H1 (cell line): Measurements from ENCODE around the gene PSMB9. TPM values are rescaled to one million over a fixed set of nuclear protein-coding genes. Genes with fewer than 3 reads are reported as not detected.
A peak's percentile ranks its signal among the peaks of the same experiment; 100 is the strongest.

ENCODE experiments used
- CTCF ChIA-PET: fragments of 300-600 bp; sonication (Branson Sonifier 250); formaldehyde crosslinking; loops from one replicate; lab custom pipeline; 2021; ENCODE audit not compliant: partially characterized antibody; lab: Charles Lee
- POLR2A ChIA-PET: fragments of 300-600 bp; sonication (Branson Sonifier 250); formaldehyde crosslinking; loops from one replicate; lab custom pipeline; 2021; ENCODE audit warnings: inconsistent platforms; ENCODE audit not compliant: partially characterized antibody; lab: Charles Lee
- DNase-seq, 2 experiments: peaks; one replicate each; pipeline versions ENCODE4 v3.0.0 to v3.0.0-alpha.2; 2010 to 2022; ENCODE audit warnings: low spot score in 2 of 2, low read depth in 1 of 2, mixed read lengths in 1 of 2
- FAIRE-seq: peaks from 2 replicates; lab custom pipeline; 2011; peaks lifted over from hg19 to GRCh38; lab: Jason Lieb, UNC
- H2AFZ ChIP-seq: 2 replicates; pipeline ENCODE4 v1.8.1; 2012; ENCODE audit warnings: low read length, inconsistent platforms
- H2AK5ac ChIP-seq: 2 replicates; pipeline ENCODE4 v1.6.1; 2013; ENCODE audit warnings: low read depth, low read length
- H2BK120ac ChIP-seq: replicated peaks from 2 replicates; pipeline ENCODE3; 2013; ENCODE audit warnings: low read depth, low read length, inconsistent platforms
- H2BK12ac ChIP-seq: 2 replicates; pipeline ENCODE4 v1.6.1; 2013; ENCODE audit warnings: low read depth, low read length
- H2BK15ac ChIP-seq: 2 replicates; pipeline ENCODE4 v1.6.1; 2013; ENCODE audit warnings: low read length
- H2BK20ac ChIP-seq: 2 replicates; pipeline ENCODE4 v1.6.1; 2013; ENCODE audit warnings: low read length
- H2BK5ac ChIP-seq: 2 replicates; pipeline ENCODE4 v1.6.1; 2013; ENCODE audit warnings: low read depth, low read length
- H3K14ac ChIP-seq: 2 replicates; pipeline ENCODE4 v1.6.1; 2013; ENCODE audit warnings: inconsistent platforms; ENCODE audit not compliant: insufficient read length
- H3K18ac ChIP-seq: 2 replicates; pipeline ENCODE4 v1.6.1; 2013; ENCODE audit warnings: low read length; ENCODE audit errors: extremely low read depth
- H3K23ac ChIP-seq: 2 replicates; pipeline ENCODE4 v1.6.1; 2013; ENCODE audit warnings: inconsistent platforms; ENCODE audit not compliant: insufficient read length
- H3K23me2 ChIP-seq: 2 replicates; pipeline ENCODE4 v1.6.1; 2013; ENCODE audit warnings: low read depth, low read length
- H3K27ac ChIP-seq: 2 replicates; pipeline ENCODE4 v1.6.1; 2011; ENCODE audit warnings: low read depth, low read length, inconsistent platforms
- H3K27me3 ChIP-seq, 4 experiments: replicated peaks in 1 of 4; 1 replicate in 1 of 4; 2 replicates in 3 of 4; pipeline versions ENCODE4 v1.6.1 to v1.8.1; 2011 to 2013; ENCODE audit warnings: low read length in 3 of 4, mild to moderate bottlenecking in 3 of 4, inconsistent platforms in 2 of 4, mixed read lengths in 2 of 4, moderate library complexity in 1 of 4; ENCODE audit not compliant: control insufficient read depth in 3 of 4, insufficient read depth in 3 of 4; ENCODE audit errors: extremely low read depth in 1 of 4
- H3K36me3 ChIP-seq, 4 experiments: 2 replicates each; pipeline versions ENCODE4 v1.6.1 to v1.8.1; 2011 to 2013; ENCODE audit warnings: mild to moderate bottlenecking in 4 of 4, low read length in 3 of 4, moderate library complexity in 2 of 4, control low read depth in 1 of 4, inconsistent platforms in 1 of 4; ENCODE audit not compliant: insufficient read depth in 4 of 4, control insufficient read depth in 2 of 4
- H3K4ac ChIP-seq: replicated peaks from 2 replicates; pipeline ENCODE3; 2013; ENCODE audit warnings: low read length, low read depth, mixed read lengths, inconsistent platforms; ENCODE audit not compliant: insufficient read length
- H3K4me1 ChIP-seq, 4 experiments: replicated peaks in 1 of 4; 1 replicate in 1 of 4; 2 replicates in 3 of 4; pipeline versions ENCODE4 v1.6.1 to v1.8.1; 2011 to 2013; ENCODE audit warnings: low read length in 3 of 4, inconsistent platforms in 2 of 4, mixed read lengths in 1 of 4; ENCODE audit not compliant: insufficient read depth in 4 of 4, control insufficient read depth in 3 of 4
- H3K4me2 ChIP-seq, 2 experiments: 2 replicates each; pipeline versions ENCODE4 v1.6.1 to v1.8.1; 2011 to 2013; ENCODE audit warnings: low read depth in 2 of 2, low read length in 2 of 2, control low read depth in 1 of 2, inconsistent platforms in 1 of 2, mild to moderate bottlenecking in 1 of 2; ENCODE audit not compliant: insufficient read depth in 1 of 2
- H3K4me3 ChIP-seq, 4 experiments: fragments of 200-600, 300-600 bp in 1 of 4; sonication (generic), shearing (Covaris generic), sonication (Bioruptor Twin) in 1 of 4; 2 replicates each; pipeline versions ENCODE4 v1.5.1 to v1.8.1; 2011 to 2016; ENCODE audit warnings: low read length in 4 of 4, low read depth in 3 of 4, control low read depth in 2 of 4, inconsistent platforms in 2 of 4, mild to moderate bottlenecking in 2 of 4, mixed read lengths in 1 of 4, moderate library complexity in 1 of 4; ENCODE audit not compliant: insufficient read depth in 2 of 4; ENCODE audit errors: extremely low read depth in 1 of 4
- H3K56ac ChIP-seq: replicated peaks from 2 replicates; pipeline ENCODE3; 2013; ENCODE audit warnings: low read depth, mild to moderate bottlenecking, mixed read lengths, low read length, inconsistent platforms; ENCODE audit not compliant: insufficient read length
- H3K79me1 ChIP-seq: 2 replicates; pipeline ENCODE4 v1.6.1; 2013; ENCODE audit warnings: low read depth, low read length, control low read depth
- H3K79me2 ChIP-seq, 2 experiments: 2 replicates each; pipeline versions ENCODE4 v1.6.1 to v1.8.1; 2012 to 2013; ENCODE audit warnings: low read length in 2 of 2, mild to moderate bottlenecking in 2 of 2, inconsistent platforms in 1 of 2; ENCODE audit not compliant: insufficient read depth in 2 of 2, control insufficient read depth in 1 of 2
- H3K9ac ChIP-seq, 4 experiments: replicated peaks in 1 of 4; 1 replicate in 1 of 4; 2 replicates in 3 of 4; pipeline versions ENCODE4 v1.6.1 to v1.8.1; 2011 to 2013; ENCODE audit warnings: low read depth in 3 of 4, low read length in 3 of 4, control low read depth in 2 of 4, mild to moderate bottlenecking in 2 of 4, moderate library complexity in 2 of 4, inconsistent platforms in 1 of 4; ENCODE audit errors: extremely low read depth in 1 of 4
- H3K9me3 ChIP-seq, 2 experiments: 2 replicates each; pipeline versions ENCODE4 v1.6.1 to v1.8.1; 2012 to 2013; ENCODE audit warnings: mild to moderate bottlenecking in 2 of 2, moderate library complexity in 2 of 2, control low read depth in 1 of 2, inconsistent platforms in 1 of 2, low read depth in 1 of 2, low read length in 1 of 2, mixed read lengths in 1 of 2; ENCODE audit not compliant: insufficient read depth in 2 of 2
- H4K20me1 ChIP-seq, 2 experiments: replicated peaks in 1 of 2; 2 replicates each; pipeline versions ENCODE3 to v1.8.1; 2011 to 2013; ENCODE audit warnings: inconsistent platforms in 2 of 2, low read length in 2 of 2, mild to moderate bottlenecking in 1 of 2; ENCODE audit not compliant: insufficient read depth in 2 of 2, control insufficient read depth in 1 of 2
- H4K5ac ChIP-seq: 2 replicates; pipeline ENCODE4 v1.6.1; 2013; ENCODE audit warnings: low read length, low read depth, mixed read lengths, inconsistent platforms; ENCODE audit not compliant: insufficient read length
- H4K8ac ChIP-seq: 2 replicates; pipeline ENCODE4 v1.8.0; 2013; ENCODE audit warnings: mild to moderate bottlenecking, moderate library complexity, low read length, inconsistent platforms; ENCODE audit not compliant: insufficient read depth; ENCODE audit errors: extremely low read depth
- H4K91ac ChIP-seq: replicated peaks from 2 replicates; pipeline ENCODE3; 2013; ENCODE audit warnings: low read length, mixed read lengths, inconsistent platforms; ENCODE audit not compliant: insufficient read length
- BACH1 ChIP-seq: IDR thresholded peaks from 2 replicates; pipeline ENCODE4 v1.6.1; 2012; ENCODE audit warnings: low read length, improper control_type of control experiment
- CBX8 ChIP-seq: fragments of 300-800, 300-1000 bp; sonication (generic); IDR thresholded peaks from 2 replicates; pipeline ENCODE4 v1.7.1; 2016; ENCODE audit warnings: low read depth, low read length, borderline replicate concordance
- CHD2 ChIP-seq: IDR thresholded peaks from 2 replicates; pipeline ENCODE4 v1.6.1; 2012; ENCODE audit warnings: low read length, improper control_type of control experiment
- CREB1 ChIP-seq: IDR thresholded peaks from 2 replicates; pipeline ENCODE4 v1.6.1; 2012; ENCODE audit warnings: inconsistent platforms
- SIRT6 ChIP-seq: IDR thresholded peaks from one replicate; pipeline ENCODE4 v1.7.1; 2012; ENCODE audit warnings: low read length, inconsistent platforms
- SP1 ChIP-seq: IDR thresholded peaks from 2 replicates; pipeline ENCODE4 v1.6.1; 2011; ENCODE audit warnings: low read depth, low read length
- TAF7 ChIP-seq: optimal IDR thresholded peaks from 2 replicates; pipeline ENCODE3; 2011; ENCODE audit warnings: low read depth, mild to moderate bottlenecking, inconsistent platforms, low read length, moderate library complexity, borderline replicate concordance
- TEAD4 ChIP-seq: IDR thresholded peaks from 2 replicates; pipeline ENCODE4 v1.6.1; 2012; ENCODE audit warnings: low read depth, low read length, inconsistent platforms, mixed read lengths
- USF2 ChIP-seq: IDR thresholded peaks from 2 replicates; pipeline ENCODE4 v1.6.1; 2011; ENCODE audit warnings: low read length, improper control_type of control experiment
- ZNF274 ChIP-seq: IDR thresholded peaks from 2 replicates; pipeline ENCODE4 v1.7.0; 2012; ENCODE audit warnings: low read length, borderline replicate concordance; ENCODE audit errors: extremely low read depth
- WGBS, 2 experiments: shearing (Covaris generic) in 1 of 2; methylation state at CpG; one replicate each; pipeline versions ENCODE4 v1.1.6 to v1.1.7; 2013 to 2015; ENCODE audit warnings: low lambda C conversion rate in 2 of 2, mixed read lengths in 2 of 2, inconsistent platforms in 1 of 2, low coverage in 1 of 2, missing lambda C conversion rate in 1 of 2; ENCODE audit not compliant: insufficient replicate concordance in 2 of 2, insufficient coverage in 1 of 2, insufficient read length in 1 of 2; ENCODE audit errors: extremely low coverage in 1 of 2, missing lambda C conversion rate in 1 of 2; 5-methylcytosine and 5-hydroxymethylcytosine counted together
- polyA plus RNA-seq, 7 experiments: library from polyadenylated mRNA; depleted of rRNA in 3 of 7; stranded (reverse) in 5 of 7; unstranded in 2 of 7; fragments of >200 nt in 5 of 7; fragments of 200-250 nt in 2 of 7; gene quantifications; 1 replicate in 5 of 7; 2 replicates in 1 of 7; 4 replicates in 1 of 7; pipeline versions ENCODE4 v1.2.1 to v1.2.3, GENCODE V29; 2011 to 2013; ENCODE audit warnings: missing spikeins in 2 of 7, mixed read lengths in 2 of 7
- total RNA-seq: library from RNA; stranded (reverse); fragmentation: NEBNext Ultra II Directional; extraction: Animal tissue kit (Norgen Biotek cat#: 25700); gene quantifications from 2 replicates; pipeline ENCODE4 v1.2.1, GENCODE V29; 2021
- TF ChIP-seq, protein P1 (sequence below), 3 experiments: IDR thresholded peaks; 1 replicate in 2 of 3; 2 replicates in 1 of 3; pipeline versions ENCODE4 v1.5.1 to v1.6.1; 2011; ENCODE audit warnings: low read length in 3 of 3, mild to moderate bottlenecking in 3 of 3, inconsistent platforms in 2 of 3, low read depth in 1 of 3, moderate library complexity in 1 of 3; ENCODE audit not compliant: insufficient read depth in 1 of 3; ENCODE audit errors: control extremely low read depth in 1 of 3

PSMB9 gene
- total and polyA plus RNA-seq, 2 of the 8 experiments (the other 6 are each of a cell fraction or from before 2014, with no cell fraction given) = 4.5 to 22.8 TPM

GRCh38 chr6:32819729-32820128 is 34.3 kb upstream of the PSMB9 start:
- Histone ChIP-seq H3K27me3 (no peaks in the 10 kb centered on the region; a peak in 1 of 7 replicates), H3K79me1 (no peaks in the 10 kb centered on the region), H3K4me3 (no peak overlapping the region), H3K14ac (no peak overlapping the region), H2BK120ac (no peak overlapping the region), H3K9me3 (no peaks in the 10 kb centered on the region), H3K36me3 (no peaks in the 10 kb centered on the region), H2BK20ac (no peak overlapping the region), H3K79me2 (no peaks in the 10 kb centered on the region), H2BK12ac (no peak overlapping the region), H4K8ac (no peak overlapping the region), H2BK15ac (no peak overlapping the region), H2AK5ac (no peak overlapping the region), H3K23me2 (no peaks in the 10 kb centered on the region), H2AFZ (peak overlapping the region; percentile 44; the same call in 1 of the 2 replicates), H3K18ac (no peak overlapping the region), H3K27ac (no peak overlapping the region), H3K9ac (no peak overlapping the region), H3K4ac (no peak overlapping the region), H4K5ac (no peak overlapping the region), H3K4me1 (no peaks in the 10 kb centered on the region), H4K20me1 (no peaks in the 10 kb centered on the region), H3K56ac (no peak overlapping the region), H3K23ac (no peak overlapping the region), H2BK5ac (no peak overlapping the region), H3K4me2 (no peak overlapping the region), H4K91ac (no peak overlapping the region)
- DNase-seq = no peak
- 92% methylated on average over 3 of the region's 3 CpGs; no CpG with 5 or more reads in 1 of the 2 experiments for WGBS, 2 experiments
- ChIA-PET CTCF (interaction anchor here (1.0 to 2.4 kb wide), 5 partner anchors 18 to 66 kb away, joined by 3 to 9 read pairs (median 5); partner anchors contain the start of gene TAP2), POLR2A (interaction anchor here (1.0 to 1.4 kb wide), 3 partner anchors 12 to 152 kb away, joined by 3 to 4 read pairs (median 3); no protein-coding TSS in a partner anchor)
- no peak for FAIRE-seq
- TF ChIP-seq USF2 (no peak), SP1 (no peak), TAF7 (no peak), CHD2 (no peak), CBX8 (no peak), CREB1 (no peak), SIRT6 (no peak), BACH1 (peak; percentile 64; the same call in 1 of the 2 replicates), ZNF274 (no peak), TEAD4 (no peak)
- TF ChIP-seq, protein P1, sequence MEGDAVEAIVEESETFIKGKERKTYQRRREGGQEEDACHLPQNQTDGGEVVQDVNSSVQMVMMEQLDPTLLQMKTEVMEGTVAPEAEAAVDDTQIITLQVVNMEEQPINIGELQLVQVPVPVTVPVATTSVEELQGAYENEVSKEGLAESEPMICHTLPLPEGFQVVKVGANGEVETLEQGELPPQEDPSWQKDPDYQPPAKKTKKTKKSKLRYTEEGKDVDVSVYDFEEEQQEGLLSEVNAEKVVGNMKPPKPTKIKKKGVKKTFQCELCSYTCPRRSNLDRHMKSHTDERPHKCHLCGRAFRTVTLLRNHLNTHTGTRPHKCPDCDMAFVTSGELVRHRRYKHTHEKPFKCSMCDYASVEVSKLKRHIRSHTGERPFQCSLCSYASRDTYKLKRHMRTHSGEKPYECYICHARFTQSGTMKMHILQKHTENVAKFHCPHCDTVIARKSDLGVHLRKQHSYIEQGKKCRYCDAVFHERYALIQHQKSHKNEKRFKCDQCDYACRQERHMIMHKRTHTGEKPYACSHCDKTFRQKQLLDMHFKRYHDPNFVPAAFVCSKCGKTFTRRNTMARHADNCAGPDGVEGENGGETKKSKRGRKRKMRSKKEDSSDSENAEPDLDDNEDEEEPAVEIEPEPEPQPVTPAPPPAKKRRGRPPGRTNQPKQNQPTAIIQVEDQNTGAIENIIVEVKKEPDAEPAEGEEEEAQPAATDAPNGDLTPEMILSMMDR (IDR thresholded peaks at IDR 0.05; ENCODE audit: control extremely low read depth in 1 of 3, insufficient read depth in 1 of 3, low read depth in 1 of 3, low read length in 3 of 3) = no peak
